SH-SY5Y (cell line): Measurements from ENCODE around the gene KCNK4.

Experiments
- GATA2 ChIP-seq: IDR thresholded peaks from 2 replicates; pipeline ENCODE4 v1.6.1; 2011; ENCODE audit warnings: mild to moderate bottlenecking, low read depth, low read length
- GATA3 ChIP-seq: IDR thresholded peaks from 2 replicates; pipeline ENCODE4 v1.6.1; 2011; ENCODE audit warnings: low read depth, mild to moderate bottlenecking, low read length, moderate library complexity

DNA sequence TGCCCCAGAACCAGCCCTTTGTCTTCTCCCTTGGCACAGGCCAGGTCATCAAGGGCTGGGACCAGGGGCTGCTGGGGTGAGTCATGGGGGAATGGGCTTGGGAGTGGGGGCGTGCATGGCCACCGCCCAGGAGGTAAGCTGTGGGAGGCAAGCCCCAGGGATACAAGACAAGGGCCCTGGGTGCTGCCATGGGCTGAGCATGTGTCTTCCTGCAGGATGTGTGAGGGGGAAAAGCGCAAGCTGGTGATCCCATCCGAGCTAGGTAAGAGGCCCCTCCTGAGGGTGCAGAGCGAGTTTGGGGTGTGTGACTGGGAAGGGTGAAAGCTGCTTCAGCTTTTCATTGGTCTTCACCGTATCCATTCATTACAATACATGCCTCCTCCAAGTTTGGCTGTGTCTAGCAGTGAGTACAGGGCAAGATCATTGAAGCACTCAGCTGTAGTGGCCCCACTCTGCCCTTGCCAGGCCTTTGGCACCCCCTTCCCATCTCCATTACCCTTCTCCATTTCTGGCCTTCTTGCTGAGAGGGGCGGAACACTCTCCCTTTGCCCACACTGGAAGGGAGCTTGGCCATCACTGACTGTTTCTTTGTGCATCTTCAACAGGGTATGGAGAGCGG is 47.8 kb upstream of the KCNK4 start:
- TF ChIP-seq GATA2 = no peak
- no peak for TF ChIP-seq GATA3
